Liver (tissue), 9 donors: Measurements from ENCODE around the gene RNF151. TPM values are rescaled to one million over a fixed set of nuclear protein-coding genes. Genes with fewer than 3 reads are reported as not detected.

Experiments
- DNase-seq: peaks from one replicate; pipeline ENCODE4 v3.0.0-alpha.2; 2017; ENCODE audit warnings: low spot score
- H3K27ac ChIP-seq, 2 donors: one replicate each; pipeline ENCODE4 v1.7.0; 2013; ENCODE audit warnings: inconsistent platforms in 2 of 2, low read length in 2 of 2, control low read depth in 1 of 2, low read depth in 1 of 2, mild to moderate bottlenecking in 1 of 2
- H3K27me3 ChIP-seq, 4 donors: one replicate each; pipeline versions ENCODE4 v1.6.1 to v1.7.0; 2013; ENCODE audit warnings: low read length in 3 of 4, inconsistent platforms in 1 of 4, mild to moderate bottlenecking in 1 of 4, moderate library complexity in 1 of 4; ENCODE audit not compliant: control insufficient read depth in 4 of 4, insufficient read depth in 4 of 4
- H3K36me3 ChIP-seq, 4 donors: one replicate each; pipeline versions ENCODE4 v1.6.1 to v1.7.0; 2013; ENCODE audit warnings: low read length in 3 of 4, mild to moderate bottlenecking in 3 of 4, low read depth in 1 of 4, moderate library complexity in 1 of 4; ENCODE audit not compliant: control insufficient read depth in 4 of 4, insufficient read depth in 3 of 4
- H3K4me1 ChIP-seq, 4 donors: one replicate each; pipeline versions ENCODE4 v1.6.1 to v1.7.0; 2013; ENCODE audit warnings: low read length in 3 of 4, mild to moderate bottlenecking in 3 of 4, moderate library complexity in 1 of 4; ENCODE audit not compliant: control insufficient read depth in 4 of 4, insufficient read depth in 4 of 4
- H3K4me3 ChIP-seq, 3 donors: one replicate each; pipeline versions ENCODE4 v1.6.1 to v1.7.0; 2013; ENCODE audit warnings: low read length in 3 of 3, control low read depth in 1 of 3, low read depth in 1 of 3, mild to moderate bottlenecking in 1 of 3
- H3K9ac ChIP-seq, 2 donors: one replicate each; pipeline ENCODE4 v1.7.0; 2013; ENCODE audit warnings: low read length in 2 of 2, mild to moderate bottlenecking in 2 of 2, moderate library complexity in 2 of 2, control low read depth in 1 of 2, low read depth in 1 of 2
- H3K9me3 ChIP-seq, 4 donors: one replicate each; pipeline versions ENCODE4 v1.6.1 to v1.7.0; 2013; ENCODE audit warnings: low read length in 3 of 4; ENCODE audit not compliant: control insufficient read depth in 4 of 4
- ATF3 ChIP-seq: IDR thresholded peaks from 2 replicates; pipeline ENCODE4 v1.6.1; 2016; ENCODE audit warnings: antibody characterized with exemption
- CTCF ChIP-seq: fragments of 150-350 bp; IDR thresholded peaks from 2 replicates; pipeline ENCODE4 v1.5.1; 2017; ENCODE audit warnings: improper control_type of control experiment, low read depth, low read length; ENCODE audit not compliant: missing input control
- EGR1 ChIP-seq, 2 donors: IDR thresholded peaks; 2 replicates each; pipeline ENCODE4 v1.6.1; 2016 to 2018; ENCODE audit warnings: antibody characterized with exemption in 2 of 2, low read depth in 2 of 2
- HNF4A ChIP-seq, 2 donors: conservative IDR thresholded peaks; 2 replicates each; pipeline ENCODE4 v1.6.1; 2016; ENCODE audit warnings: antibody characterized with exemption in 2 of 2, mild to moderate bottlenecking in 2 of 2
- HNF4G ChIP-seq: IDR thresholded peaks from 2 replicates; pipeline ENCODE4 v1.6.1; 2016; ENCODE audit warnings: antibody characterized with exemption
- JUND ChIP-seq, 2 donors: IDR thresholded peaks; 2 replicates each; pipeline ENCODE4 v1.6.1; 2016; ENCODE audit warnings: antibody characterized with exemption in 2 of 2
- MAX ChIP-seq: IDR thresholded peaks from 2 replicates; pipeline ENCODE4 v1.6.1; 2016; ENCODE audit warnings: antibody characterized with exemption
- NR2F2 ChIP-seq: IDR thresholded peaks from 2 replicates; pipeline ENCODE4 v1.6.1; 2016; ENCODE audit warnings: antibody characterized with exemption
- REST ChIP-seq: IDR thresholded peaks from 2 replicates; pipeline ENCODE4 v1.6.1; 2016; ENCODE audit warnings: antibody characterized with exemption, mild to moderate bottlenecking
- RXRA ChIP-seq, 2 donors: IDR thresholded peaks; 2 replicates each; pipeline ENCODE4 v1.6.1; 2017 to 2018; ENCODE audit warnings: antibody characterized with exemption in 2 of 2, mild to moderate bottlenecking in 1 of 2
- SP1 ChIP-seq: IDR thresholded peaks from 2 replicates; pipeline ENCODE4 v1.6.1; 2018; ENCODE audit warnings: antibody characterized with exemption, mild to moderate bottlenecking
- TAF1 ChIP-seq: conservative IDR thresholded peaks from 2 replicates; pipeline ENCODE4 v1.6.1; 2016; ENCODE audit warnings: antibody characterized with exemption, mild to moderate bottlenecking
- YY1 ChIP-seq: IDR thresholded peaks from 2 replicates; pipeline ENCODE4 v1.6.1; 2016; ENCODE audit warnings: antibody characterized with exemption, mild to moderate bottlenecking
- ZBTB33 ChIP-seq: IDR thresholded peaks from 2 replicates; pipeline ENCODE4 v1.6.1; 2016; ENCODE audit warnings: antibody characterized with exemption
- WGBS: extraction: QIAGEN DNeasy Blood & Tissue Kit; methylation state at CpG from one replicate; pipeline ENCODE4 v1.1.7; 2013; 5-methylcytosine and 5-hydroxymethylcytosine counted together
- polyA plus RNA-seq, 2 donors: library from polyadenylated mRNA; stranded (reverse) in 1 of 2; unstranded in 1 of 2; fragments of 200-250 nt in 1 of 2; fragments of >200 nt in 1 of 2; fragmentation: Nextera tagmentation in 1 of 2; extraction: Ambion mirVana in 1 of 2; gene quantifications; one replicate each; pipeline versions ENCODE4 v1.2.1 to v1.2.3, GENCODE V29; 2013 to 2015
- total RNA-seq, 2 donors: library from RNA; depleted of rRNA; stranded (reverse); fragments of >200 nt; gene quantifications; one replicate each; pipeline ENCODE4 v1.2.3, GENCODE V29; 2014
- donor health status: healthy.
- donor health status: healthy.
- donor health status: healthy.
- donor health status: healthy.
- donor health status: healthy.

Gene RNF151
- total and polyA plus RNA-seq, 4 donors: not detected

GRCh38 chr16:1997494-1998359 is 31.1 kb downstream of the RNF151 start:
- H3K27me3 ChIP-seq: no peaks in the 10 kb centered on the region
- H3K4me3 ChIP-seq: no peak overlapping the region
- 89% methylated on average over 26 of the region's 26 CpGs for WGBS
- no peak for TF ChIP-seq ATF3
- no peak for TF ChIP-seq SP1
- TF ChIP-seq ZBTB33: no peak
- TF ChIP-seq HNF4G: no peak
- no peak for TF ChIP-seq JUND (IDR thresholded peaks at IDR 0.05)
- no peak for TF ChIP-seq TAF1
- no peak for TF ChIP-seq RXRA (IDR thresholded peaks at IDR 0.05)
- no peak for DNase-seq
- H3K27ac ChIP-seq: no peak overlapping the region
- H3K4me1 ChIP-seq: peaks cover 0 to 6% (median 1%) of the 10 kb centered on the region in 4 donors
- peaks cover 24 to 60% (median 28%) of the 10 kb centered on the region in 4 donors for H3K36me3 ChIP-seq
- no peak overlapping the region for H3K9ac ChIP-seq
- H3K9me3 ChIP-seq: no peaks in the 10 kb centered on the region

- TF ChIP-seq REST: no peak
- TF ChIP-seq HNF4A (conservative IDR thresholded peaks at IDR 0.05): no peak
- no peak for TF ChIP-seq JUND (IDR thresholded peaks at IDR 0.05)
- TF ChIP-seq MAX: no peak
- no peak for TF ChIP-seq EGR1 (IDR thresholded peaks at IDR 0.05; ENCODE audit: low read depth in 2 of 2)
- no peak for TF ChIP-seq NR2F2
- no peak for TF ChIP-seq CTCF
- TF ChIP-seq SP1: no peak
- no peak for TF ChIP-seq YY1
Observed at GRCh38 chr16:1998360-1998835, 31.7 kb downstream of the RNF151 start.

More at GRCh38 chr16:1998360-1998835, 31.7 kb downstream of the RNF151 start:
- DNase-seq: no peak
- Histone ChIP-seq H3K27me3 (no peaks in the 10 kb centered on the region), H3K4me3 (no peak overlapping the region), H3K27ac (no peak overlapping the region), H3K9ac (no peak overlapping the region), H3K9me3 (no peaks in the 10 kb centered on the region), H3K4me1 (peaks cover 0 to 6% (median 1%) of the 10 kb centered on the region in 4 donors), H3K36me3 (peaks cover 24 to 66% (median 28%) of the 10 kb centered on the region in 4 donors)
- 95% methylated on average over 27 of the region's 27 CpGs for WGBS
